ENCODE measurements around the gene JMJD1C. TPM values are rescaled to one million over a fixed set of nuclear protein-coding genes. Genes with fewer than 3 reads are reported as not detected.

The JMJD1C gene
- polyA plus RNA-seq, 2 of the 4 experiments (the other 2 are of a cell fraction): 15.9 to 47.2 TPM

GRCh38 chr10:63365976-63366765 is 99.6 kb downstream of the JMJD1C start:
- 90% methylated on average over 2 of the region's 2 CpGs for WGBS (ENCODE audit: missing lambda C conversion rate)
- FAIRE-seq: no peak
- Histone ChIP-seq H3K27ac (no peak overlapping the region), H3K9me3 (no peaks in the 10 kb centered on the region), H3K4me2 (no peak overlapping the region), H3K4me1 (0 out of 3 replicates have a peak, but pooled peaks cover 2% of the 10 kb centered on the region), H3K4me3 (no peak overlapping the region)
- no peak for ATAC-seq
- ChIA-PET CTCF (interaction anchor here (0.6 to 1.0 kb wide), 3 partner anchors 18 to 145 kb away, joined by 3 to 4 read pairs (median 3); partner anchors contain the start of gene JMJD1C), POLR2A (no interaction called here)
- DNase-seq (ENCODE audit: low read depth in 1 of 2, low spot score in 1 of 2): no peak
- TF ChIP-seq CTCF (IDR thresholded peaks at IDR 0.05): no peak
- TF ChIP-seq MYC (IDR thresholded peaks at IDR 0.05; ENCODE audit: borderline replicate concordance, low read length): no peak
- TF ChIP-seq TP53 (CRISPR knock-in tag; IDR thresholded peaks at IDR 0.05): no peak
- no peak for TF ChIP-seq HDAC2 (IDR thresholded peaks at IDR 0.05)
- no peak for TF ChIP-seq HOXA7 (CRISPR knock-in tag; IDR thresholded peaks at IDR 0.05)
- TF ChIP-seq KDM1A (IDR thresholded peaks at IDR 0.05; ENCODE audit: low read depth): no peak
- TF ChIP-seq FOSB (CRISPR knock-in tag; IDR thresholded peaks at IDR 0.05): no peak
- TF ChIP-seq CHD2 (IDR thresholded peaks at IDR 0.05; ENCODE audit: low read length, partially characterized antibody): no peak
- TF ChIP-seq CBX2 (IDR thresholded peaks at IDR 0.05; ENCODE audit: borderline replicate concordance, low read depth): no peak
- no peak for TF ChIP-seq ZFP36 (IDR thresholded peaks at IDR 0.05; ENCODE audit: borderline replicate concordance, partially characterized antibody)
- TF ChIP-seq FOSL2 (IDR thresholded peaks at IDR 0.05): no peak
- TF ChIP-seq FOSL2 (CRISPR knock-in tag; IDR thresholded peaks at IDR 0.05): no peak
- TF ChIP-seq GATA3 (IDR thresholded peaks at IDR 0.05; ENCODE audit: borderline replicate concordance): no peak

GRCh38 chr10:63364918-63365317 is 100.9 kb downstream of the JMJD1C start:
- H3K4me1 ChIP-seq: 0 out of 3 replicates have a peak, but pooled peaks cover 2% of the 10 kb centered on the region
- DNase-seq (ENCODE audit: low read depth in 1 of 2, low spot score in 1 of 2): no peak
- CTCF ChIA-PET: interaction anchor here (1.0 kb wide), 1 partner anchor 101 kb away, joined by 4 read pairs; the partner anchor contains the start of gene JMJD1C
- POLR2A ChIA-PET: no interaction called here
- H3K4me2 ChIP-seq: no peak overlapping the region
- H3K27ac ChIP-seq: no peak overlapping the region
- FAIRE-seq: no peak
- no peak for ATAC-seq
- no peaks in the 10 kb centered on the region for H3K9me3 ChIP-seq
- no peak overlapping the region for H3K4me3 ChIP-seq
- 94% methylated on average over 2 of the region's 2 CpGs for WGBS (ENCODE audit: missing lambda C conversion rate)
- no peak for TF ChIP-seq ZFP36 (IDR thresholded peaks at IDR 0.05; ENCODE audit: borderline replicate concordance, partially characterized antibody)
- peak; percentile 96 for TF ChIP-seq MAFK (IDR thresholded peaks at IDR 0.05; ENCODE audit: partially characterized antibody)
- no peak for TF ChIP-seq ELK1 (IDR thresholded peaks at IDR 0.05; ENCODE audit: low read depth, low read length)

GRCh38 chr10:63363951-63364350 is 101.8 kb downstream of the JMJD1C start:
- Histone ChIP-seq H3K27ac (no peak overlapping the region), H3K4me2 (no peak overlapping the region), H3K9me3 (no peaks in the 10 kb centered on the region), H3K4me3 (no peak overlapping the region), H3K4me1 (0 out of 3 replicates have a peak, but pooled peaks cover 2% of the 10 kb centered on the region)
- POLR2A ChIA-PET: no interaction called here
- CTCF ChIA-PET: interaction anchor here (0.6 kb wide), 1 partner anchor 100 kb away, joined by 3 read pairs; no protein-coding TSS in a partner anchor
- 97% methylated on average over 7 of the region's 7 CpGs for WGBS (ENCODE audit: missing lambda C conversion rate)
- FAIRE-seq (no peak), DNase-seq (ENCODE audit: low read depth in 1 of 2, low spot score in 1 of 2) (no peak), ATAC-seq (no peak)
- TF ChIP-seq JUNB (IDR thresholded peaks at IDR 0.05): no peak
- TF ChIP-seq SMC3 (IDR thresholded peaks at IDR 0.05): no peak
- TF ChIP-seq E2F6 (IDR thresholded peaks at IDR 0.05; ENCODE audit: borderline replicate concordance, low read depth): no peak
- no peak for TF ChIP-seq NPAS2 (CRISPR knock-in tag; IDR thresholded peaks at IDR 0.05; ENCODE audit: borderline replicate concordance)
- TF ChIP-seq EHF (CRISPR knock-in tag; IDR thresholded peaks at IDR 0.05): no peak
- no peak for TF ChIP-seq CHD2 (IDR thresholded peaks at IDR 0.05; ENCODE audit: low read length, partially characterized antibody)
- TF ChIP-seq ZSCAN20 (CRISPR knock-in tag; IDR thresholded peaks at IDR 0.05): no peak
